Loucy (cell line): ENCODE data around the gene OPN1MW3.

Experiments
- H2AFZ ChIP-seq: fragments of 200-600 bp; sonication (generic); 2 replicates; pipeline ENCODE4 v1.6.0; 2016; ENCODE audit warnings: antibody characterized with exemption, mild to moderate bottlenecking, low read length, moderate library complexity
- H3F3A ChIP-seq: fragments of 200-600 bp; 2 replicates; pipeline ENCODE4 v1.6.0; 2016; ENCODE audit warnings: antibody characterized with exemption, low read depth, mild to moderate bottlenecking
- H3K27me3 ChIP-seq: fragments of 200-600 bp; sonication (generic); 2 replicates; pipeline ENCODE4 v1.6.1; 2014; ENCODE audit warnings: low read length, mild to moderate bottlenecking; ENCODE audit not compliant: insufficient read depth, poor library complexity, severe bottlenecking
- H3K36me3 ChIP-seq: fragments of 200-600 bp; sonication (generic); 2 replicates; pipeline ENCODE4 v1.6.1; 2016; ENCODE audit warnings: low read length; ENCODE audit not compliant: insufficient read depth
- H3K4me1 ChIP-seq: fragments of 200-600 bp; sonication (generic); 2 replicates; pipeline ENCODE4 v1.5.1; 2014; ENCODE audit warnings: low read length, mild to moderate bottlenecking; ENCODE audit not compliant: insufficient read depth, poor library complexity, severe bottlenecking
- H3K4me2 ChIP-seq: fragments of 200-600 bp; sonication (generic); 2 replicates; pipeline ENCODE4 v1.6.0; 2014; ENCODE audit warnings: antibody characterized with exemption, low read length, low read depth, mild to moderate bottlenecking; ENCODE audit not compliant: poor library complexity, severe bottlenecking
- H3K4me3 ChIP-seq: fragments of 200-600 bp; sonication (generic); 2 replicates; pipeline ENCODE4 v1.5.1; 2014; ENCODE audit warnings: low read length, mild to moderate bottlenecking, mixed read lengths; ENCODE audit not compliant: poor library complexity, severe bottlenecking
- H3K79me2 ChIP-seq: fragments of 200-600 bp; sonication (generic); 2 replicates; pipeline ENCODE4 v1.6.1; 2014; ENCODE audit warnings: low read length; ENCODE audit not compliant: insufficient read depth
- H3K9ac ChIP-seq: fragments of 200-600 bp; sonication (generic); 2 replicates; pipeline ENCODE4 v1.6.0; 2014; ENCODE audit warnings: mild to moderate bottlenecking, low read depth, low read length, moderate library complexity; ENCODE audit not compliant: poor library complexity, severe bottlenecking
- H3K9me2 ChIP-seq: fragments of 200-600 bp; sonication (generic); replicated peaks from 2 replicates; pipeline ENCODE4 v1.6.1; 2016; ENCODE audit warnings: low read depth, low read length, mixed read lengths
- H3K9me3 ChIP-seq: fragments of 200-600 bp; sonication (generic); 2 replicates; pipeline ENCODE4 v1.6.1; 2014; ENCODE audit warnings: mild to moderate bottlenecking, antibody characterized with exemption, low read length, low read depth; ENCODE audit not compliant: insufficient read depth
- H4K20me1 ChIP-seq: fragments of 200-600 bp; sonication (generic); 2 replicates; pipeline ENCODE4 v1.6.0; 2014; ENCODE audit warnings: antibody characterized with exemption, low read length, mild to moderate bottlenecking; ENCODE audit not compliant: insufficient read depth, poor library complexity, severe bottlenecking
- EZH2phosphoT487 ChIP-seq: fragments of 200-600 bp; IDR thresholded peaks from 2 replicates; pipeline ENCODE4 v1.6.1; 2018; ENCODE audit warnings: antibody characterized with exemption, mild to moderate bottlenecking, moderate library complexity, borderline replicate concordance
- TF ChIP-seq, protein P1 (sequence below): fragments of 200-600 bp; sonication (generic); conservative IDR thresholded peaks from 2 replicates; pipeline ENCODE4 v1.5.1; 2014; ENCODE audit warnings: mild to moderate bottlenecking, antibody characterized with exemption, low read length

Gene OPN1MW3

DNA sequence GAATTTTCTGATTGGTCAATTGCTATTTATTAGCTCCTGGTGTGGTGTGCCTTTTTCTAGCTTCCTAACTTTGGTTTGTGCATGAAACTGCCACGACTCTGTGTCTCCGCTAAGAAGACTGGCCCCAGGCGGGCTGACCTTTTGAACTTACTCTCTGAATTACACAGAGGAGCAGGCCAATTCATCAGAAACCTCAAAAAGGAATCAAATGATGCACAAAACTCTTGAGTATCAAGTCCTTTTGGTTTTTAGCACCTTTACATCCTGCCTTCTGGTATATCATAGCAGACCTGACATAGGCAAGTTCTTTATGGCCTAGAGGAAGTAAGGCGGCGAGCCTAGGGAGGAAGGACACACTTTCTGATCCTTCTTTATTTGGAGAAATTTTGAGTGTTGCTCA is 55.8 kb downstream of the OPN1MW3 start:
- no peaks in the 10 kb centered on the region for H4K20me1 ChIP-seq
- H3K9me2 ChIP-seq = no peaks in the 10 kb centered on the region
- H3K4me2 ChIP-seq = no peak overlapping the region
- peak overlapping the region; percentile 36; the same call in 1 of the 2 replicates for H2AFZ ChIP-seq
- H3K79me2 ChIP-seq = no peaks in the 10 kb centered on the region
- H3K36me3 ChIP-seq = no peaks in the 10 kb centered on the region
- no peak for TF ChIP-seq EZH2phosphoT487
- H3K4me3 ChIP-seq = no peak overlapping the region
- no peaks in the 10 kb centered on the region for H3K27me3 ChIP-seq
- H3F3A ChIP-seq = no peaks in the 10 kb centered on the region
- peaks cover 7% of the 10 kb centered on the region for H3K4me1 ChIP-seq
- no peaks in the 10 kb centered on the region for H3K9me3 ChIP-seq
- H3K9ac ChIP-seq = no peak overlapping the region

DNA sequence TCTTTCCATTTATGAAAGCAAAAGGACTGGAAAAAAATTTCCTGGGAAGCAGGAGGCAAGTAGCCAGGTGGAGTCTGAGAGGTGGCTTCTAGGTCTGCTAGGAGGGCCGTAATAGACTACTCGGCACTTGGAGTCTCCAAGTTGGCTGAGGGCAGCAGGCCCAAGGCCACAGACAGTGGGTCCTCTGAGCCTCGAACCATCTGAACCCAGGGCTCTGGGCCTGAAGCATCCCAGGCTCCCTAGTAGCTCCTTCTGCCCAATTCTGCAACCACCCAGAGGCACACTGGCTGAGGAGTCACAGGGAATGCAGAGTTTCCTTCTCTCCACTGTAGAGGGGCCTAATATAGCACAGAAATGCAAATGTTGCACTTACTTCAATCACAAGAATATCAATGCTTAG is 58.0 kb downstream of the OPN1MW3 start:
- TF ChIP-seq, protein P1, sequence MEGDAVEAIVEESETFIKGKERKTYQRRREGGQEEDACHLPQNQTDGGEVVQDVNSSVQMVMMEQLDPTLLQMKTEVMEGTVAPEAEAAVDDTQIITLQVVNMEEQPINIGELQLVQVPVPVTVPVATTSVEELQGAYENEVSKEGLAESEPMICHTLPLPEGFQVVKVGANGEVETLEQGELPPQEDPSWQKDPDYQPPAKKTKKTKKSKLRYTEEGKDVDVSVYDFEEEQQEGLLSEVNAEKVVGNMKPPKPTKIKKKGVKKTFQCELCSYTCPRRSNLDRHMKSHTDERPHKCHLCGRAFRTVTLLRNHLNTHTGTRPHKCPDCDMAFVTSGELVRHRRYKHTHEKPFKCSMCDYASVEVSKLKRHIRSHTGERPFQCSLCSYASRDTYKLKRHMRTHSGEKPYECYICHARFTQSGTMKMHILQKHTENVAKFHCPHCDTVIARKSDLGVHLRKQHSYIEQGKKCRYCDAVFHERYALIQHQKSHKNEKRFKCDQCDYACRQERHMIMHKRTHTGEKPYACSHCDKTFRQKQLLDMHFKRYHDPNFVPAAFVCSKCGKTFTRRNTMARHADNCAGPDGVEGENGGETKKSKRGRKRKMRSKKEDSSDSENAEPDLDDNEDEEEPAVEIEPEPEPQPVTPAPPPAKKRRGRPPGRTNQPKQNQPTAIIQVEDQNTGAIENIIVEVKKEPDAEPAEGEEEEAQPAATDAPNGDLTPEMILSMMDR = no peak
- TF ChIP-seq EZH2phosphoT487 = no peak

GRCh38 chrX:154317391-154317995 is 60.1 kb downstream of the OPN1MW3 start:
- no peak overlapping the region for H3K4me3 ChIP-seq
- no peaks in the 10 kb centered on the region for H4K20me1 ChIP-seq
- no peaks in the 10 kb centered on the region for H3K9me2 ChIP-seq
- TF ChIP-seq, protein P1 = peak; percentile 55
- TF ChIP-seq EZH2phosphoT487 = no peak
- no peaks in the 10 kb centered on the region for H3K9me3 ChIP-seq
- H3K27me3 ChIP-seq = no peaks in the 10 kb centered on the region
- H3K4me2 ChIP-seq = no peak overlapping the region
- no peaks in the 10 kb centered on the region for H3K36me3 ChIP-seq
- H3K79me2 ChIP-seq = no peaks in the 10 kb centered on the region
- H2AFZ ChIP-seq = no peak overlapping the region
- H3K9ac ChIP-seq = no peak overlapping the region
- no peaks in the 10 kb centered on the region for H3F3A ChIP-seq
- H3K4me1 ChIP-seq = peaks cover 3% of the 10 kb centered on the region

More for the DNA sequence above, 58.0 kb downstream of the OPN1MW3 start:
- Histone ChIP-seq H3K9me2 (no peaks in the 10 kb centered on the region), H3K36me3 (no peaks in the 10 kb centered on the region), H3K27me3 (no peaks in the 10 kb centered on the region), H2AFZ (no peak overlapping the region), H3K4me3 (no peak overlapping the region), H3F3A (no peaks in the 10 kb centered on the region), H3K4me1 (peaks cover 3% of the 10 kb centered on the region), H3K9ac (no peak overlapping the region), H3K9me3 (no peaks in the 10 kb centered on the region), H3K4me2 (no peak overlapping the region), H4K20me1 (no peaks in the 10 kb centered on the region), H3K79me2 (no peaks in the 10 kb centered on the region)

- H3K4me2 ChIP-seq = no peak overlapping the region
- H3K36me3 ChIP-seq = no peaks in the 10 kb centered on the region
- no peaks in the 10 kb centered on the region for H3F3A ChIP-seq
- no peaks in the 10 kb centered on the region for H3K9me3 ChIP-seq
- H3K9ac ChIP-seq = no peak overlapping the region
- no peak for TF ChIP-seq EZH2phosphoT487
- TF ChIP-seq, protein P1 = no peak
- H3K9me2 ChIP-seq = no peaks in the 10 kb centered on the region
- H3K79me2 ChIP-seq = no peaks in the 10 kb centered on the region
- H4K20me1 ChIP-seq = no peaks in the 10 kb centered on the region
- H3K4me1 ChIP-seq = no peaks in the 10 kb centered on the region
- no peaks in the 10 kb centered on the region for H3K27me3 ChIP-seq
- H3K4me3 ChIP-seq = no peak overlapping the region
- H2AFZ ChIP-seq = no peak overlapping the region
Observed at GRCh38 chrX:154320406-154320805, 63.0 kb downstream of the OPN1MW3 start.
